Measurements from ENCODE around the gene SETBP1.

GRCh38 chr18:44869533-44869932 is 188.8 kb downstream of the SETBP1 start:
- TF ChIP-seq EZH2phosphoT487 (IDR thresholded peaks at IDR 0.05; ENCODE audit: borderline replicate concordance) (no peak), ZFX (IDR thresholded peaks at IDR 0.05) (no peak), CTCF (IDR thresholded peaks at IDR 0.05 in 2 of 3, conservative IDR thresholded peaks at IDR 0.05 in 1 of 3; ENCODE audit: borderline replicate concordance in 1 of 3, insufficient read depth in 1 of 3, low read depth in 2 of 3, low read length in 2 of 3) (no peak), POLR2AphosphoS5 (IDR thresholded peaks at IDR 0.05; ENCODE audit: low read depth, low read length) (no peak), REST (IDR thresholded peaks at IDR 0.05; ENCODE audit: low read depth) (no peak), EZH2 (IDR thresholded peaks at IDR 0.05) (no peak), SP1 (IDR thresholded peaks at IDR 0.05; ENCODE audit: low read depth) (no peak), SRF (IDR thresholded peaks at IDR 0.05; ENCODE audit: low read depth) (no peak), SIN3A (IDR thresholded peaks at IDR 0.05; ENCODE audit: low read depth) (no peak)
